GM23338 (cell line): ENCODE data around the gene KIF4B.

Experiments
- CREB1 ChIP-seq: fragments of 250-450 bp; sonication (Bioruptor Pico); IDR thresholded peaks from 2 replicates; pipeline ENCODE4 v1.5.0; 2020; ENCODE audit warnings: low read depth, mild to moderate bottlenecking, moderate library complexity
- EZH2 ChIP-seq: fragments of 200-600 bp; sonication (generic); IDR thresholded peaks from one replicate; pipeline ENCODE4 v1.8.0; 2017; ENCODE audit warnings: antibody characterized with exemption, mild to moderate bottlenecking, low read depth; ENCODE audit not compliant: unreplicated experiment
- EZH2phosphoT487 ChIP-seq: fragments of 200-600 bp; sonication (generic); IDR thresholded peaks from one replicate; pipeline ENCODE4 v1.8.1; 2018; ENCODE audit warnings: antibody characterized with exemption; ENCODE audit not compliant: unreplicated experiment
- JUNB ChIP-seq: IDR thresholded peaks from one replicate; pipeline ENCODE4 v1.6.1; 2016; ENCODE audit warnings: antibody characterized with exemption; ENCODE audit not compliant: unreplicated experiment
- NANOG ChIP-seq: IDR thresholded peaks from 2 replicates; pipeline ENCODE4 v1.6.1; 2016; ENCODE audit warnings: antibody characterized with exemption, borderline replicate concordance
- POLR2AphosphoS5 ChIP-seq: IDR thresholded peaks from 2 replicates; pipeline ENCODE4 v1.6.1; 2016; ENCODE audit warnings: antibody characterized with exemption, low read depth
- REST ChIP-seq: IDR thresholded peaks from one replicate; pipeline ENCODE4 v1.6.1; 2018; ENCODE audit warnings: antibody characterized with exemption; ENCODE audit not compliant: unreplicated experiment
- STAT1 ChIP-seq: IDR thresholded peaks from one replicate; pipeline ENCODE4 v1.6.1; 2016; ENCODE audit warnings: antibody characterized with exemption; ENCODE audit not compliant: unreplicated experiment
- ZNF114 ChIP-seq: fragments of 250-450 bp; sonication (Bioruptor Pico); IDR thresholded peaks from 2 replicates; pipeline ENCODE4 v1.5.0; 2020; ENCODE audit warnings: mild to moderate bottlenecking, moderate library complexity
- ZNF331 ChIP-seq: fragments of 250-450 bp; sonication (Bioruptor Pico); IDR thresholded peaks from 2 replicates; pipeline ENCODE4 v1.5.0; 2020; ENCODE audit warnings: low read depth, mild to moderate bottlenecking, moderate library complexity
- ZNF462 ChIP-seq: fragments of 250-450 bp; sonication (Bioruptor Pico); IDR thresholded peaks from 2 replicates; pipeline ENCODE4 v1.5.0; 2020; ENCODE audit warnings: mild to moderate bottlenecking, moderate library complexity
- TF ChIP-seq, protein P1 (sequence below), 2 experiments: fragments of 200-600 bp in 1 of 2; sonication (generic) in 1 of 2; conservative IDR thresholded peaks; 2 replicates each; pipeline versions ENCODE4 v1.5.1 to v1.6.1; 2016 to 2017; ENCODE audit warnings: antibody characterized with exemption in 2 of 2, low read depth in 2 of 2, mild to moderate bottlenecking in 2 of 2, moderate library complexity in 1 of 2
- TF ChIP-seq, protein P2 (sequence below): IDR thresholded peaks from 2 replicates; pipeline ENCODE4 v1.6.1; 2016; ENCODE audit warnings: antibody characterized with exemption

DNA sequence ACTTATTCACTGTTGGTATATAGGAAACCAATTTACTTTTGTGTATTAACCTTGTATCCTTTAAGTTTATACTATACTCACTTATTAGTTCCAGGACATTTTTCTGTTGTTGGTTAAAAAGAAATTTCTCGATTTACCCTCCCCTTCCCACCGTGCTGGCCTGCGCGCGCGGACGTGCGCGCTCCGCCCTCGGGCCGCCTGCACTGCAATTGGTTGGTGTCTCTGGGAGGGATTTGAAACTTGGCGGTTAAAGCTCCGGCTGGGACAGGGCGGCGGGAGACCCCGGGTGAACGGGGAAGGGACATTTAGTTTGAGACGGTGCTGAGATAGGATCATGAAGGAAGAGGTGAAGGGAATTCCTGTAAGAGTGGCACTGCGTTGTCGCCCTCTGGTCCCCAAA is at the start of gene KIF4B:
- TF ChIP-seq, protein P1, sequence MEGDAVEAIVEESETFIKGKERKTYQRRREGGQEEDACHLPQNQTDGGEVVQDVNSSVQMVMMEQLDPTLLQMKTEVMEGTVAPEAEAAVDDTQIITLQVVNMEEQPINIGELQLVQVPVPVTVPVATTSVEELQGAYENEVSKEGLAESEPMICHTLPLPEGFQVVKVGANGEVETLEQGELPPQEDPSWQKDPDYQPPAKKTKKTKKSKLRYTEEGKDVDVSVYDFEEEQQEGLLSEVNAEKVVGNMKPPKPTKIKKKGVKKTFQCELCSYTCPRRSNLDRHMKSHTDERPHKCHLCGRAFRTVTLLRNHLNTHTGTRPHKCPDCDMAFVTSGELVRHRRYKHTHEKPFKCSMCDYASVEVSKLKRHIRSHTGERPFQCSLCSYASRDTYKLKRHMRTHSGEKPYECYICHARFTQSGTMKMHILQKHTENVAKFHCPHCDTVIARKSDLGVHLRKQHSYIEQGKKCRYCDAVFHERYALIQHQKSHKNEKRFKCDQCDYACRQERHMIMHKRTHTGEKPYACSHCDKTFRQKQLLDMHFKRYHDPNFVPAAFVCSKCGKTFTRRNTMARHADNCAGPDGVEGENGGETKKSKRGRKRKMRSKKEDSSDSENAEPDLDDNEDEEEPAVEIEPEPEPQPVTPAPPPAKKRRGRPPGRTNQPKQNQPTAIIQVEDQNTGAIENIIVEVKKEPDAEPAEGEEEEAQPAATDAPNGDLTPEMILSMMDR (conservative IDR thresholded peaks at IDR 0.05; ENCODE audit: low read depth in 2 of 2) = no peak
- TF ChIP-seq POLR2AphosphoS5 (no peak), EZH2phosphoT487 (no peak), EZH2 (no peak), REST (no peak), CREB1 (CRISPR knock-in tag) (no peak), NANOG (no peak), JUNB (no peak), ZNF114 (CRISPR knock-in tag) (no peak), STAT1 (no peak), ZNF331 (CRISPR knock-in tag) (no peak), ZNF462 (CRISPR knock-in tag) (no peak)
- TF ChIP-seq, protein P2, sequence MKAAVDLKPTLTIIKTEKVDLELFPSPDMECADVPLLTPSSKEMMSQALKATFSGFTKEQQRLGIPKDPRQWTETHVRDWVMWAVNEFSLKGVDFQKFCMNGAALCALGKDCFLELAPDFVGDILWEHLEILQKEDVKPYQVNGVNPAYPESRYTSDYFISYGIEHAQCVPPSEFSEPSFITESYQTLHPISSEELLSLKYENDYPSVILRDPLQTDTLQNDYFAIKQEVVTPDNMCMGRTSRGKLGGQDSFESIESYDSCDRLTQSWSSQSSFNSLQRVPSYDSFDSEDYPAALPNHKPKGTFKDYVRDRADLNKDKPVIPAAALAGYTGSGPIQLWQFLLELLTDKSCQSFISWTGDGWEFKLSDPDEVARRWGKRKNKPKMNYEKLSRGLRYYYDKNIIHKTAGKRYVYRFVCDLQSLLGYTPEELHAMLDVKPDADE = no peak
